ENCODE measurements around the gene ILDR1.

DNA sequence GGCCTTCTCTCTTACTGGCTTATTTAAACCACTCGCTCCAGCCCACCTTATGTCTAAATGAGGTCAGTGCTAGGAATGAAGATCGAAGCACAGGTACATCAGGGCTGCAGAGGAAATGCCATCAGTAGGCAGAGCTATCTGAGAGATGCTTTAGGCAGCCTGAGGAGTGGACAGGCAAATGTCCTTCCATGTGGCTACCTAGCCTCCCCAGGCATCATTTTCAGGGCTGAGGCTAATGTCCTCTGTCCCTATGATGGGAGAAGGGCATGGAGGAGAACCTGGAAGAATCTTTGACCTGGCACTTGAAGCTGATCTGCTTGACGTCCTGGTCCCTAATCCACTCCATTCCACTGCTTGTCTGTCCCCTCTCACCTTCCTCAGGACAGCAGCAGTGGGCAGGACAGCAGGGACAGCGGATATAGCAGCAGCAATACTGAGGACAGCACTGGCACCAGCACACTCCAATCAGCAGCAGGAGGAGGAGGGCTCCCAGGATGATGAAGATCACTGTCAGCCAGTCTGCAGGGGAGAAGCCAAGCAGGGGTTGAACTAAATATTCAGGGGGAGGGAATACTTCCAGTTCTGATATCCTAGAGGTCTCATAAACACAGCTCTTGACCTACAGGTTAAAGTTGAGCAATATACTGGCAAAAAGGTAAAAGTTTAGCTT lies 21.0 kb downstream of the ILDR1 start:
- TF ChIP-seq, protein P1, sequence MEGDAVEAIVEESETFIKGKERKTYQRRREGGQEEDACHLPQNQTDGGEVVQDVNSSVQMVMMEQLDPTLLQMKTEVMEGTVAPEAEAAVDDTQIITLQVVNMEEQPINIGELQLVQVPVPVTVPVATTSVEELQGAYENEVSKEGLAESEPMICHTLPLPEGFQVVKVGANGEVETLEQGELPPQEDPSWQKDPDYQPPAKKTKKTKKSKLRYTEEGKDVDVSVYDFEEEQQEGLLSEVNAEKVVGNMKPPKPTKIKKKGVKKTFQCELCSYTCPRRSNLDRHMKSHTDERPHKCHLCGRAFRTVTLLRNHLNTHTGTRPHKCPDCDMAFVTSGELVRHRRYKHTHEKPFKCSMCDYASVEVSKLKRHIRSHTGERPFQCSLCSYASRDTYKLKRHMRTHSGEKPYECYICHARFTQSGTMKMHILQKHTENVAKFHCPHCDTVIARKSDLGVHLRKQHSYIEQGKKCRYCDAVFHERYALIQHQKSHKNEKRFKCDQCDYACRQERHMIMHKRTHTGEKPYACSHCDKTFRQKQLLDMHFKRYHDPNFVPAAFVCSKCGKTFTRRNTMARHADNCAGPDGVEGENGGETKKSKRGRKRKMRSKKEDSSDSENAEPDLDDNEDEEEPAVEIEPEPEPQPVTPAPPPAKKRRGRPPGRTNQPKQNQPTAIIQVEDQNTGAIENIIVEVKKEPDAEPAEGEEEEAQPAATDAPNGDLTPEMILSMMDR (IDR thresholded peaks at IDR 0.05) = no peak
- TF ChIP-seq ZFX (IDR thresholded peaks at IDR 0.05; ENCODE audit: borderline replicate concordance) = no peak
